Measurements from ENCODE around the gene CENPV.
"Not testable (repeated sequence)": the region's sequence is repeated elsewhere in the genome, so short reads cannot be mapped to it uniquely, and the experiment has no call there.

CENPV gene

DNA sequence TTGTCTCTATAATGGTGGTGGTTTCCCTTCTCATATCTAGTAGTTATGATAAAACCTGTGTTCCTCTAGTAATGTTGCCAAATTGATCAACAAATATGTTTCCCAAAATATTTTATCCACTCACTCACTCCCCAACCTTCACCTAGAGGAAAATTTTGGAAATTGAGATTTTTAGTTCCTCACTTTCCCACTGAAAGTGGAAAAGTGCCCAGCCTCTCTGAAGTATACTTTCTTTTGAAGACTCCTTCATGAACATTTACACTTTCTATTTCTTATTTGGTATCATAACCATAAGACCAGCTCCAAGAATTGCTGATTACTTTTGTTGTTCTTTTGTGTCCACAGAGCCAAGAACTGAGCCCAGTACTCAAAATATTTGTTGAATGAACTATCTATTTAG lies 5.1 kb upstream of the CENPV start:
- DNase-seq: no peak

DNA sequence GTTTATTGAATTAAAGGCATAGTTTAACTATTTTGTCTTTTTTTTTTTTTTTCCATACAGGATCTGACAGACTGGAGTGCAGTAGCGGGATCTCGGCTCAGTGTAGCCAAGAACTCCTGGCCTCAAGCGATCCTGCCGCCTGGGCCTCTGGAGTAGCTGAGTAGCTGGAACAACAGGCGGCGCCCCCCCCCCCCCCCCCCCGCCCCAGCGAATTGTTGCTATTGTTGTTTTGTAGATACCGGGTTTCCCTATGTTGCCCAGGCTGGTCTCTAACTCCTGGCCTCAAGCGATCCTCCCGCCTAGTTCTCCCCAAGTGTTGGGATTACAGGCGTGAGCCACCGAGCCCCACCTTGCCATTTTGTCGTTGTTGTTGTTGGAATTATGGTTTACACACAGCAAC lies 1.3 kb upstream of the CENPV start:
- DNase-seq: no peak

DNA sequence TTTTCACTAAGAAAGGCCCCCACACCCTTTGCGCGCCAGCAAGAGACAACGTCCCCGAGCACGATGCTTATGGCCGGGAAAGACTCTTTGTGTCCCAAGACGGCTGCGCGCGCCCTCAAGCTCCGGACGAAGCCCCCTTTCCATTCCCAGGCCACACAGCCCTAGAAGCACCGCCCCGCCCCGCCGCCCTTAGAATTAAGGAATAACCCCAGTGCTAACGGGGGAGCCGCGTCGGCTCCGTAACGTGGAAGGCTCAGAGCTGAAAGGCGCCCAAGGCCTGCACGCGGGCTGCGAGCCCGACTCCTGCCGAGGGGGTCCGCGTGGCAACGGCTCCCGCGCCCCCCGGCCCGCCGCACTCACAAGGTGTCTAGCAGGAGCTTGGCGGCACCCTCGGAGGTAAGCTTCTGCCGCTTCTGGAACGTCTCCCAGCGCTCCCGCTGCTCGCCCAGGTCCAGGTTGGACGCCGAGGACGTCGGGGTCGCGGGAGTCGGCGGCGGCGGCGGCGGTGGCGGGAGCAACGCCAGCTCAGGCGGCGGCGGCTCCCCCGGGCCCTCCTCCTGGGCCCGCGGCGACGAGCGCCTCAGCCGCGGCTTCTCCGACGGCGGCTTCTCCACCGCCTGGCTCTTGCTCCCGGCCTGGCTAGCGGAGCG lies 477 bp downstream of the CENPV start:
- DNase-seq: peak; percentile 21

DNA sequence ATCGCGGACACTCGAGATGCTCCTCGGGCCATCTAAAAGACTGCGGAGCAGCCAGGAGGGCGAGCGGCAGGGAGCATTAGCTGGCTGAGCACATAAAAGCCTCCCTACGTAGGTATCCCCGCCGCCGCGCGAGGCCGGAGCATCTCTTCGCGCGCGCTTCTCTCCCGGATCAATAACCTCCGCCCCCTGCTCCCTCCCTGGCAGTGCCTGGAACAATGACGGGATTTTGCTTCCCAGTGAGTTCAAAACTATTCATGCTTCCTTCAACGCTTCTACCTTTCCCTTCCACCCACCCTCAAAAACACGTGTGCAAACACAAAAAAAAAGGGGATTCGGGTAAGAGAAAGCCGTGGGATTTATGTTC lies 984 bp downstream of the CENPV start:
- peak; percentile 3 for DNase-seq

DNA sequence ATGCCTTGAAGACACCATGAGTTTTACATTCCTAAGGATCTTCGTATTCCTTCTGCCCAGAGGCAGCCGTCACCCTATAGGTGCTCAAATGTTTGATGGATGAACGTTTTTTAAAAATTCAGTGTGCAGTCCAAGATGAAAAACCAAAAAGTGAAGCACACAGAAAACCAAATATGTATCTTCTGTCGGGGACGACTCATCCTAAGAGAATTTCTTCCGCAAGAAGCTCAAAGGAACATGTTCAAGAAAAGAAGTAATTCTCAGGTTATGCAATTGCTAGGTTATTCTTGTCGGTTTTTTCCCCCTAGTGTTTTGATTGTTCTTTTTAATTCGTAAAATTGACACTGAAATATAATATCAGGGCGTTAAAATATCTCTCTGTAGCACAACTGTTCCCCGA lies 1.4 kb downstream of the CENPV start:
- no peak for DNase-seq

DNA sequence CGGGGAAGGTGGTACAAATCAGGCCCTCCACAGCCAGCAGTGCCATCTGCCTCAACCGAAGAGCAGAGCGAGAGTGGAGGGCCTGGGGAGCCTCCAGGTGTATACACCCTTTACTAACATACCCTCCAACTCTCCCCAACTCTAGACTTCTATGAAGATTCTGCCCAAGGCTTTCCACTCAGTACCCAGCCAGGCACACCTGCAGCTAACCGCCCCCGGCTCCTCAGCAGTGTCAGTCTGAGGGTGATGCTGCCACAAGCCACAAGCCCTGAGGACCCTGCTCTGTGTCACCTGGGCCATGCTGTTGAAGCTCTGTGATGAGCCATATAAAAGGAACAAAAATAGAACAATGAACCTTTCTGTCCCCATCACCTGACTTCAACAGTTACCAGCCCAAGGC lies 3.8 kb downstream of the CENPV start:
- no peak for DNase-seq

DNA sequence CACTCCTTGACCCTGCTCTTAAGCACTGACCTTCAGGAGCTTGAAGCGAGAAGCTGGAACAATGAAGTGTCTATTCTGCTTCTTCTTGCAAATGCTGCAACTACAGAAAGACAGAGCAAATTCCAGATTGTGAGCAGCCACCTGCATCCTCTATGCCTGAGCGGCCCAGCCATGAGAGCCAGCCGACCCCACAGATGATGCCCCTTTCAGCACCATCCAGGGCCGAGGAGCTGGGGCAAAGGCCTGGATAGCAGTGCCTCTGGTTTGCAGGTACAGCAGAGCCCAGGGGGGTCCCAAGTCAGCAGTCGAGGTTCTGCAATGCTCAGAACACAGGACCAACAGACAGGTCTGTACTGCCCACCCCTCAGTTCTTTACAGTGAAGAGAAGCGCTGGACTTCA lies 4.7 kb downstream of the CENPV start:
- DNase-seq: no peak

DNA sequence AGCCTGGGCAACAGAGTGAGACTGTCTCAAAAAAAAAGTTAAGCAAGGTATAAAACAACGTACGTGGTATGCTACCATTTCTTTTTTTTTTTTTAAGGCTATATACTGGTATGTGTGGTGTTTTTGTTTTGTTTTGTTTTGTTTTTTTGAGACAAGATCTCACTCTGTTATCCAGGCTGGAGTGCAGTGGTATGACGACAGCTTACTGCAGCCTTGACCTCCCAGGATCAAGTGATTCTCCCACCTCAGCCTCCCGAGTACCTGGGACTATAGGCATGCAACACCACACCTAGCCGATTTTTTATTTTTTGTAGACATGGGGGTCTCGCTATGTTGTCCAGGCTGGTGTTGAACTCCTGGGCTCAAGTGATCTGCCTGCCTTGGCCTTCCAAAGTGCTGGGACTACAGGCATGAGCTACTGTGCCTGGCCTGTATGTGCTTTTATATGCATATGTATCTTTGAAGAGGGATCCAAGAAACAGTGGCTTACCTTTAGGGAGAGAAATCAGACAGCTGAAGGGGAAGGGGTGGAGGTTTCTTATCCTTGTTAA lies 6.5 kb downstream of the CENPV start:
- no peak for DNase-seq

DNA sequence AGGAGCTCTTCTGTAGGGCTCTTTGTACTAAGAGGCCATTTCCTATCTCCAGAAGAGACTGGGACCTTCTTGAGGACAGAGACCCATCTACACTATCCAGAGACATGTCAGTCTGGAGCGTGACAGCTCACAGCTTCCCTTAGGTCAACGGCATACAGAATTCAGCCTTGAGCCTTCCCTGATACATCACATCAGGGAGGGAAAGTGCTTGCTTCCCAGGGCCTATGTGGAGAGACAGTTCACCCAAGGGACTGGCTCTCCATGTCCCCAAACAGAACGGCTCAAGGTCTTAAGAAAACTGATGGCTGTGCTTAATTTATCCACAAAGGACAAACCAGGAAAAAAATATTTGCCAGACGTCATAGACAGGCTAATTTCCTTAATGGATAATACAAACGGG lies 7.7 kb downstream of the CENPV start:
- DNase-seq: no peak

DNA sequence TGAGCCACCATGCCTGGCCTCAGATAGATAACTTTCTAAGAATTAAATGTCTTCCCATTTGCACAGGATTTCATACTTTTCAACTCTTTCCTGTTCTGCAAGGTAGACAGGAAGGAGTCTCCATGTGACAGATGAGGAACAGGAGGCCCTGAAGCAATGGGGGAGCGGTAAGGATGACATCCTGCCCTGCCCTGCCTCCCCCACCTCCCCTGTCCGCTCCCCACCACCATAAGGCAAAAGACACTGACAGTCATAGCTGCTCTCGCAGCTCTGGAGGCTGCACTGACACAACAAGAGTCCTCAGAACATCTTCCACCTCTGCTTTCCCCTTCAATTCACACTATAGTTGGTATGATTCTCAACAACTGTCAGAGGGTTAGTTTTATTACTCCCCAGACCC lies 9.7 kb downstream of the CENPV start:
- no peak for DNase-seq

DNA sequence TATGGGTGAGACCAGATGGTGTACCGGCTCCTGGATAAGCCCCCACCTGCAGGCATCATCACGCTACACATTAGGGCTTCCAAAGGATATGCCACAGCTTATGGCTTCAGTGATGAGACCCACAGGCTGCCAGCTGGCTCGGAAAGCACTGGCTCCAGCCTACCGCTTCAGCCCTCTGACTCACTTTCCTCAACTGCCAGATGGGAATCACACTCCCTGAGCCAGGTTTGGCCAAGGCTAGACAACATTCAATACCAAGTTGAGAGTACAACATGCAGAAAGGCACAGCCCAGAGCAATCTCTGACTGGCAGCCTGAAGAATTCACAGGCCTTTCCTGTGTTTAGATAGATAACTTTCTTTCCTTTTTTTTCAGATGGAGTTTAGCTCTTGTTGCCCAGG lies 10.3 kb downstream of the CENPV start:
- no peak for DNase-seq

DNA sequence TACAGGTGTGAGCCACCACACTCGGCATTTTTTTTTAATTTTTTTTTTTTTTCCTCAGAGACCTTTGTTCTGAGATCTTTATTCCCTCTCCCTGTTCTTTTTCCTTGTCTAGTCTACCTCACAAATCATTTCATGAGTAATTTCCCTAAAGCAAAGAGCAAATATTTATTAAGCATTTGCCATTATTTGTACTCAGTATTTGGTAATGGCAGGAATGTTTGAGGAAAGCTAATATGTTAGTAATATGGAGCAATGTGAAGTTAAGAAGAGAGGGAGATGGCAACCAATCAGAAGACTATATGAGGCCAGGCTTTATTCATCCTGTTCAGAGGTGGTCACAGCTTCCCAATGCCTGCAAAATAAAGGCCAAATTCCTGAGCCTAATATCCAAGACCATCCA lies 13.3 kb downstream of the CENPV start:
- no peak for DNase-seq

DNA sequence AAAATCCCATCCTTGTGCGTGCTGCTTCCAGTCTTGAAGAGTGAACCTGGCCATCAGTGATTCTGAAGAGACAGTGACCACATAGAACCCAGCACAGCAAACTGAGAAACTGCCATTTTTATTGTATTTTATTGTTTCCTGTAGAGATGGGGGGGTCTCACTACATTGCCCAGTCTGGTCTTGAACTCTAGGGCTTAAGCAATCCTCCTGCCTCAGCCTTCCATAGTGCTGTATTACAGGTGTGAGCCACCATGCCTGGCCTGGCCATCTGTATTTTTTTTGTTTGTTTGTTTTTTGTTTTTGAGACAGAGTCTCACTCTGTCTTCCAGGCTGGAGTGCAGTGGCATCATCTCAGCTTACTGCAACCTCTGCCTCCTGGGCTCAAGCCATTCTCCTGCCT lies 13.9 kb downstream of the CENPV start:
- DNase-seq: no peak

DNA sequence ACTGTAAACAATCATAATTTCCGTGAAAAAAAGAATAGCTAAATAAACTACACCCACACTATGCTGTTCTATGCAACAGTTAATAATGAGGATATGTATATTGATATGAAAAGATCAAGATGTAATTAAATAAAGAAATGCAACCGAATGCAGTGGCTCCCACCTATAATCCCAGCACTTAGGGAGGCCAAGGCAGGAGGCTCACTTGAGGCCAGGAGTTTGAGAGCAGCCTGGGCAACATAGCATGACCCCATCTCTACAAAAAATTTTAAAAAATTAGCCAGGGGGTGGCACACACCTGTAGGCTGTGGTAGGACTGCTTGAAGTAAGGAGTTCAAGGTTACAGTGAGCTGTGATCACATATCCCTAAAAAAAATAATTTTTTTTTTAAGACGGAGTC lies 14.9 kb downstream of the CENPV start:
- DNase-seq: no peak

DNA sequence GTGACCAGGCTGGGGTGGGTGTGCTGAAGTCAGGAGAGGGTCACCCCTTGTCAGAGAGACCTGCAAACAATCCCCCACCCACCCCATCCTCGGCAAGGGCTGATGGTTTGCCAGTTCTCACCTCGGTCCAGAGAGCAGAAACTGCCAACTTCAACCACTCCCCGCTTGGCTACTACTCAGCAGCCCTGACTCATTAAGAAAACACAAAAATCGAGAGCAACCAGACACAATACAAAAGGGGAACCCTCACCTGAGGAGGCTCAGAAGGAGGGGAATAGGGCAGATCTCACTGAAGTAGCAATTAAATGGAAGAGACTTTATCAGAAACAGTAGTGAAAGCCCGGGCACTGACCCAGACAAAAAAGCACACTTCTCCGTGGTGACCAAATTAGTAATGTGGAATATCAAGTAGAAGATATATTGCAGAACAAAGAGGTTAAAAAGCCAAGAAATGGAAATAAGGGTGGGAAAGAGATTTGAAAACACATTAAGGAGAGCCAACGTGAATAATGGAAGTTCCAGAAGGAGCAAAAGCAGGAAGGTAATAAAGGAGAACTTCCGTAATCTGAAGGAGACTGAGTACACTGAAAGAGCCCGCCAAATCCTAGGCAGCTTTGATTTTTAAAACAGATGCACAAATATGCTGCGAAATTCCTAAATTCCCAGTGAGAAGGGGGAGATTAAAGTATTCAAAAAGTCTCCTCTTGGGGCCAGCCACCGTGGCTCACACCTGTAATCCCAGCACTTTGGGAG lies 23.6 kb downstream of the CENPV start:
- no peak for DNase-seq

DNA sequence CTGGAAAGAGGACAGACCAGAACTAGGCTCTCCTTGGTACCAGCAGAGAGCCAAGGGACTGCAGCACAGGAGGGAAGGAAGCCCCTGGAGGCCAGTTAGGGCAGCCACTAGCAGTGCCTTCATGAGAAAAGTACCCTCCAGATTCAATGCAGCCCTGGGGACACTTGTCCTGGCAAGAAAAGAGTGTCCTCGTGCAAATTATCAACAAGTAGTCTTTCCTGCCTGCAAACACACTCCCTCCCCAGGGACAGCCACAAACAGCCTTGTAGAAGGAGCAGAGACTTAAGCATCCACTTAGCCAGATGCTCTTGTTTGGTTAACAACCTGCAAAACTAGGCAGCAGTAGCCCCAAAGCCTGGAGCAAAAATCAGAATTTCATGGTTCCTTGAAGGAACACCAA lies 24.3 kb downstream of the CENPV start:
- DNase-seq: no peak

DNA sequence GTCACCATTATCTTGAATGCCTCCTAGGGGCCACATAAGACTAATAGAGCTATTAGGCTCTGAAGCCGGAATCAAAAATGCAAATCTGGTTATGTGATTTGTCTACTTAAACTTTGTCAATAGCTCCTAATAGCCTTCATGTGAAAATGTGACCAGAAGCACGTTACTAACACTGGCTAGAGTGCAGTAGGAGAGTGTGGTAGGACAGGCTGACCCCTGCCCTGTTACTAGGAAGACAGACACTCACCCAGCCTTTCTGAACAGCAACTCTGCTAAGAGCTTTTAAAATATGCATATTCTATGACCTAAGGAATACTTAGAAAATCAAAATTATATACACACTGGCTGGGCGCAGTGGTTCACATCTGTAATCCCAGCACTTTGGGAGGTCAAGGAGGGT lies 26.3 kb downstream of the CENPV start:
- no peak for DNase-seq

DNA sequence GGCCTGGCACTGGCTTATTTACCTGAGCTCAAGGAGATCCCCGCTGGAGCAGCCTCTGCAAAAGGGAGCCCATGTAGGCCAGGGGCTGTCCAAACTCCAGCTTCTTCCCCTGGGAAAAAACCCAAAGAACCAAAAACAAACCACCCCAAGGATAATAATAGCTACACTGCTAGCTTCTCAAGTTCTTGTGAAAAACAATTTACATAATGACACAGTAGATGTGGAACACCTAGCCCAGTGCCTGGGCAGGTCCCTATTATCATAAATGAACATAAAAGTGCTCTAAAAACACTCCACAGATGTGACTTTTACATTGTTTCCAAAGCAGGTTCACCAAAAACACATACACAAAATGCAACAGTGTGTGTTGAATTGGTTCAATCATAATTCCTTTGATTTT lies 27.3 kb downstream of the CENPV start:
- no peak for DNase-seq

DNA sequence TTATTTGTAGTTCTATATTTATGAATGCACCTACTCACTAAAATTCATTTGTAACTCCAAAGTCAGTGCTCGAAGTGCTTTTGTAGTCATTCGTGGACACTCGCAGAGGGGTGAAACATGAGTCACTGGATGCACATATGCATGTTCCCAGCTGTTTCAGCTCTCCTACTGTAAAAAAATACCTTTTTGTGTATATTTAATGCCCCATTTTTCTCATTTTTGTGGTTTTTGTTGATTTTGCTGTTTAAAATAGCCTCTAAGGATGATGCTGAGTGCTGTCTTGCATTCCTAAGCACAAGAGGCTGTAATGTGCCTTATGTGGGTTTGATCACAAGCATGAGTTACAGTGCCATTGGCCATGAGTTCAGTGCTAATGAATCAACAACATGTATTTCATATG lies 30.6 kb downstream of the CENPV start:
- DNase-seq: no peak

DNA sequence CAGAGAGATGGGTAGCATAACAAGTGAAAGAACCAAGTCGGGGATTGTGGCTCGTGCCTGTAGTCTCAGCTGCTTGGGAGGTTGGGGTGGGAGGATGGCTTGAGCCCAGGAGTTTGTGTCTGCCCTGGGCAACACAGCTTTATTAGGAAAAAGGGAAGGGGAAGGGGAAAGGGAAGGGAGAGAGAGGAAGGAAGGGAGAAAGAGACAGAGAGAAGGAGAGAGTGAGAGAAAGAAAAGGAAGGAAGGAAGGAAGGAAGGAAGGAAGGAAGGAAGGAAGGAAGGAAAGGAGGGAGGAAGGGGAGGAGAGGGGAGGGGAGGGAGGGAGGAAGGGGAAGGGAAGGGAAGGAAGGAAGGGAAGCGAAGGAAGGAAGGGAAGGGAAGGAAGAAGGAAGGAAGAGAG lies 33.3 kb downstream of the CENPV start:
- no peak for DNase-seq

DNA sequence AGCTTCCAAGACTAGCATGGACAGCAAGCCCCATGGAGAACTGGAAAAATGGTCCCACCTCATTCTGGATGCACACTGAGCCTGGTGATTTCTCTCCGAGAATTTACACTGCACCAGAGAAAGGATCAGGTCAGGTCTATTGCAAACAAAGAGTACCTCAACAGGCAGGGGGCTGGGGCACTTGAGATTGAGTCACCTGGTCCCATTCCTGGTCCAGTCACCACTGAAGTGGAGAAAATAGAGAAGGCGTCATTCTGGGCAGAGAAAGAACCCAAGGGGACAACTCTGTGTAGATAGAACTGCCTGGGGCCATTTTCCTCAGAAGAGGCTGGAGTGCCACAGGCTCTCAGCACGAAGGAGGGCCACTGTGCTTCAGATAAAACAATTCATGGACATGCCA lies 38.4 kb downstream of the CENPV start:
- no peak for DNase-seq

DNA sequence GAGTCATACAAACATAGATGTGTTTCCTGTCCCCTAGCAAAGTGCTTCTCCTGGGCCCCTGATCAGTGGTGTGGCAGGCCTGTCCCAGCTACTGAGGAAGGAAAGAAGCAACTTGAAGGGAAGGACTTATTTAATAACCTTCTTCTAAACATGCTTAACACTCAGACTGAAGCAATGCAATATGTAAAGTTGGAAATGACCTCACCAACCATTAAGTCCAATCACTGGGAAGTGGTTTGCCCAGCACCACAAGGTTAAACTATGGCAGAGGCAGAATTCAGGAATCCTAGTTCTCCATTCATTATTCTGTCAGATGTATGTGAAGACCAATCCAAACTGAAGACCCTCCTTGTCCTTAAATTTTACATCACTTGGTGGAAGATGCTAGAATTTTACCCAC lies 39.1 kb downstream of the CENPV start:
- no peak for DNase-seq

DNA sequence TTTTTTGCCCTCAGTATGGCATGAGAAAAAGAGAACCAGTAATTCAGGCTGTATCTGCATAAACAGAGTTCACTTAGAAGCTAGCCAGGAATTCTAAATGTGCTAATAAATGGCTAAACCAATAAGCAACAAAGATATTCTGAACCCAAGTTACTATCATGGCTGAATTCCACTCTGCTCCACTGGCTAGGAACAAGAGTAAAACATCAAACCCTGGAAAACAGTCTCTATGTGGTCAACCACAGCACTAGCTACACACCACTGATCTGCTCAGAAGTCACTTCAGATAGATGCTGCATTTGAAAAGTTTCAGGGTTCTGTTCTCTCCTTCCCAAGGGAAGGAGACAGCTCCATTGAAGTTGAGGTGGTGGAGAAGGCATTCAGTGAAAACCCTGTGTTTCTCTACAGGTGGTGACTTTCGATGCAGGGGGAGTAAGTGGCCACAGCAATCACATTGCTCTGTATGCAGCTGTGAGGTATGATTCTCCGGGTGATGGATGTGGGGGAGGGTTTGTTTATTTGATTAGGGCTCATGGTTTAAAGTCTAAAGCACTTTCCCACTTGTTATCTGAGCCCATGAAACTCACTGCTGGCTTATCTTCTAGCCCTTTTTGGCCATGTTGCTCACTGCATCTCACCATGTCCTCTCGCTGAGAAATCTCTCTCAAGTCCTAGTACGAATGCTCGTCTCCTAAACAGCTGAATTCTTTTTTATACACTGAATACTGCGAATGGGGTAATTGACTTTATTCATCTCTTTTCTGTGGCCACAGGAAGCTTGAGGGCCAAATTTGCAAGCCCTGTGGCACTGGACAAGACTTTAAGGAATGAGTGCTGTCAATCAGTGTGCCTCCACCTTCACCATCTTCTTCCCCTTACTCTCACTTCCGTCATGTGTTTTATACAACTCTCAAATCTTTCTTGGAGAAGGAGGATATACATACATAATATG lies 39.9 kb downstream of the CENPV start:
- no peak for DNase-seq

DNA sequence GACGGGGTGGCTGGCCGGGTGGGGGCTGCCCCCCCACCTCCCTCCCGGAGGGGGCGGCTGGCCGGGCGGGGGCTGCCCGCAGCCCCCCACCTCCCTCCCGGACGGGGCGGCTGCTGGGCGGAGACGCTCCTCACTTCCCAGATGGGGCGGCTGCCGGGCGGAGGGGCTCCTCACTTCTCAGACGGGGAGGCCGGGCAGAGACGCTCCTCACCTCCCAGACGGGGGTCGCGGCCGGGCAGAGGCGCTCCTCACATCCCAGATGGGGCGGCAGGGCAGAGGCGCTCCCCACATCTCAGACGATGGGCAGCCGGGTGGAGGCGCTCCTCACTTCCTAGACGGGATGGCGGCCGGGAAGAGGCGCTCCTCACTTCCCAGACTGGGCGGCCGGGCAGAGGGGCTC lies 41.2 kb downstream of the CENPV start:
- DNase-seq: not testable (repeated sequence)

Data from stimulated activated naive CD4-positive, alpha-beta T cell treated with Interleukin-2 at 50 U/mL for 16 hours (primary cell).